Measurements from ENCODE around the gene RFC4. TPM values are rescaled to one million over a fixed set of nuclear protein-coding genes. Genes with fewer than 3 reads are reported as not detected.

The RFC4 gene
- total RNA-seq, 1 donor from 2014 or later = 13.1 TPM

- no peak overlapping the region for H2AFZ ChIP-seq (ENCODE audit: low read depth, low read length)
- peak; percentile 76 for FAIRE-seq
- peaks cover 19% of the 10 kb centered on the region for H3K4me1 ChIP-seq (ENCODE audit: insufficient read depth, low read length)
- no peaks in the 10 kb centered on the region for H3K27me3 Mint-ChIP-seq (ENCODE audit: low read depth, unreplicated experiment)
- H3K4me1 Mint-ChIP-seq (ENCODE audit: low read depth, unreplicated experiment) = peaks cover 29% of the 10 kb centered on the region
- peak; percentile 21 for TF ChIP-seq CTCF (IDR thresholded peaks at IDR 0.05; ENCODE audit: insufficient read depth, low read depth, low read length)
- TF ChIP-seq EZH2 (IDR thresholded peaks at IDR 0.05; ENCODE audit: insufficient read depth, low read length) = no peak
- peak overlapping the region; percentile 8 for H3K4me2 ChIP-seq (ENCODE audit: low read length)
- peaks cover 60% of the 10 kb centered on the region for H4K20me1 ChIP-seq (ENCODE audit: insufficient read depth, low read length)
- H3K9ac ChIP-seq (ENCODE audit: low read length) = no peak overlapping the region
- H3K27ac Mint-ChIP-seq (ENCODE audit: unreplicated experiment) = no peak overlapping the region
- peak; percentile 51 for DNase-seq (ENCODE audit: low read depth)
- H3K27ac ChIP-seq (ENCODE audit: low read depth, low read length) = no peak overlapping the region
- H3K9me3 Mint-ChIP-seq (ENCODE audit: unreplicated experiment) = no peaks in the 10 kb centered on the region
- H3K4me3 Mint-ChIP-seq (ENCODE audit: unreplicated experiment) = no peak overlapping the region
- H3K4me3 ChIP-seq (ENCODE audit: insufficient read depth, low read depth, low read length) = no peak overlapping the region
- H3K9me3 ChIP-seq (ENCODE audit: insufficient read depth, low read depth, low read length) = no peaks in the 10 kb centered on the region
- peaks cover 37% of the 10 kb centered on the region for H3K79me2 ChIP-seq (ENCODE audit: insufficient read depth, low read length)
- H3K36me3 ChIP-seq (ENCODE audit: insufficient read depth, low read length) = peaks cover 56% of the 10 kb centered on the region
- no peaks in the 10 kb centered on the region for H3K27me3 ChIP-seq (ENCODE audit: insufficient read depth, low read length)
- H3K36me3 Mint-ChIP-seq (ENCODE audit: low read depth, unreplicated experiment) = peaks cover 20% of the 10 kb centered on the region
Observed at GRCh38 chr3:186790261-186790981, 15.9 kb downstream of the RFC4 start.

- Histone ChIP-seq H3K4me2 (ENCODE audit: low read length) (no peak overlapping the region), H3K36me3 (ENCODE audit: insufficient read depth, low read length) (peaks cover 61% of the 10 kb centered on the region), H2AFZ (ENCODE audit: low read depth, low read length) (no peak overlapping the region), H3K9ac (ENCODE audit: low read length) (no peak overlapping the region), H3K27ac (ENCODE audit: low read depth, low read length) (no peak overlapping the region), H3K79me2 (ENCODE audit: insufficient read depth, low read length) (peaks cover 44% of the 10 kb centered on the region), H3K27me3 (ENCODE audit: insufficient read depth, low read length) (no peaks in the 10 kb centered on the region), H3K4me1 (ENCODE audit: insufficient read depth, low read length) (peaks cover 20% of the 10 kb centered on the region), H3K4me3 (ENCODE audit: insufficient read depth, low read depth, low read length) (no peak overlapping the region), H3K9me3 (ENCODE audit: insufficient read depth, low read depth, low read length) (no peaks in the 10 kb centered on the region), H4K20me1 (ENCODE audit: insufficient read depth, low read length) (peaks cover 67% of the 10 kb centered on the region)
- Mint-ChIP-seq H3K27ac (ENCODE audit: unreplicated experiment) (peak overlapping the region; percentile 74), H3K9me3 (ENCODE audit: unreplicated experiment) (no peaks in the 10 kb centered on the region), H3K36me3 (ENCODE audit: low read depth, unreplicated experiment) (peaks cover 27% of the 10 kb centered on the region), H3K27me3 (ENCODE audit: low read depth, unreplicated experiment) (no peaks in the 10 kb centered on the region), H3K4me1 (ENCODE audit: low read depth, unreplicated experiment) (peaks cover 30% of the 10 kb centered on the region), H3K4me3 (ENCODE audit: unreplicated experiment) (peak overlapping the region; percentile 64)
- no peak for FAIRE-seq
- TF ChIP-seq CTCF (IDR thresholded peaks at IDR 0.05; ENCODE audit: insufficient read depth, low read depth, low read length) (no peak), EZH2 (IDR thresholded peaks at IDR 0.05; ENCODE audit: insufficient read depth, low read length) (no peak)
- no peak for DNase-seq (ENCODE audit: low read depth)
Observed at GRCh38 chr3:186789554-186790260, 16.6 kb downstream of the RFC4 start.

Measured in astrocyte (in vitro differentiated cells and primary cell).